ENCODE results near the gene AGAP3.

Gene AGAP3

GRCh38 chr7:151079199-151079910 is 6.9 kb upstream of the AGAP3 start:
- Histone ChIP-seq H3K4me3 (ENCODE audit: low read depth in 1 of 2, low read length in 2 of 2) (peak overlapping the region; percentile 91 to 93; a peak in 3 of 4 replicates), H2AFZ (ENCODE audit: low read depth, low read length) (no peak overlapping the region), H3K9me3 (ENCODE audit: insufficient read depth, low read length, severe bottlenecking) (no peaks in the 10 kb centered on the region), H4K20me1 (ENCODE audit: insufficient read depth, low read length) (peaks cover 39% of the 10 kb centered on the region), H3K9ac (ENCODE audit: low read depth, low read length) (peak overlapping the region; percentile 99), H3K36me3 (ENCODE audit: insufficient read depth, low read length) (peaks cover 67% of the 10 kb centered on the region), H3K4me2 (ENCODE audit: insufficient read depth, low read length) (peak overlapping the region; percentile 97), H3K27ac (ENCODE audit: low read length) (peak overlapping the region; percentile 92), H3K27me3 (ENCODE audit: insufficient read depth, low read length, poor library complexity) (no peaks in the 10 kb centered on the region), H3K4me1 (ENCODE audit: insufficient read depth, low read length) (peaks cover 55% of the 10 kb centered on the region), H3K79me2 (ENCODE audit: insufficient read depth, low read length) (peaks cover 49% of the 10 kb centered on the region)
- no peak for TF ChIP-seq CTCF (IDR thresholded peaks at IDR 0.05; ENCODE audit: borderline replicate concordance, extremely low read depth, low read length, poor library complexity, severe bottlenecking)
- no peak for TF ChIP-seq EZH2 (IDR thresholded peaks at IDR 0.05; ENCODE audit: borderline replicate concordance, low read depth, low read length, severe bottlenecking)
- ATAC-seq (ENCODE audit: insufficient read depth, low read depth): no peak
- DNase-seq: no peak

- Histone ChIP-seq H3K27ac (ENCODE audit: low read length) (peak overlapping the region; percentile 92), H3K36me3 (ENCODE audit: insufficient read depth, low read length) (peaks cover 60% of the 10 kb centered on the region), H3K79me2 (ENCODE audit: insufficient read depth, low read length) (peaks cover 49% of the 10 kb centered on the region), H3K9me3 (ENCODE audit: insufficient read depth, low read length, severe bottlenecking) (no peaks in the 10 kb centered on the region), H3K27me3 (ENCODE audit: insufficient read depth, low read length, poor library complexity) (peaks cover 4% of the 10 kb centered on the region), H3K4me1 (ENCODE audit: insufficient read depth, low read length) (peaks cover 55% of the 10 kb centered on the region), H4K20me1 (ENCODE audit: insufficient read depth, low read length) (peaks cover 39% of the 10 kb centered on the region), H3K4me3 (ENCODE audit: low read depth in 1 of 2, low read length in 2 of 2) (peak overlapping the region; percentile 91 to 93), H3K9ac (ENCODE audit: low read depth, low read length) (peak overlapping the region; percentile 99), H2AFZ (ENCODE audit: low read depth, low read length) (peak overlapping the region; percentile 94), H3K4me2 (ENCODE audit: insufficient read depth, low read length) (peak overlapping the region; percentile 97)
- peak; percentile 39 for DNase-seq
- peak; percentile 4 for ATAC-seq (ENCODE audit: insufficient read depth, low read depth)
- TF ChIP-seq EZH2 (IDR thresholded peaks at IDR 0.05; ENCODE audit: borderline replicate concordance, low read depth, low read length, severe bottlenecking) (no peak), CTCF (IDR thresholded peaks at IDR 0.05; ENCODE audit: borderline replicate concordance, extremely low read depth, low read length, poor library complexity, severe bottlenecking) (no peak)
These were observed 6.2 kb upstream of the AGAP3 start for GRCh38 chr7:151080067-151080521.

DNA sequence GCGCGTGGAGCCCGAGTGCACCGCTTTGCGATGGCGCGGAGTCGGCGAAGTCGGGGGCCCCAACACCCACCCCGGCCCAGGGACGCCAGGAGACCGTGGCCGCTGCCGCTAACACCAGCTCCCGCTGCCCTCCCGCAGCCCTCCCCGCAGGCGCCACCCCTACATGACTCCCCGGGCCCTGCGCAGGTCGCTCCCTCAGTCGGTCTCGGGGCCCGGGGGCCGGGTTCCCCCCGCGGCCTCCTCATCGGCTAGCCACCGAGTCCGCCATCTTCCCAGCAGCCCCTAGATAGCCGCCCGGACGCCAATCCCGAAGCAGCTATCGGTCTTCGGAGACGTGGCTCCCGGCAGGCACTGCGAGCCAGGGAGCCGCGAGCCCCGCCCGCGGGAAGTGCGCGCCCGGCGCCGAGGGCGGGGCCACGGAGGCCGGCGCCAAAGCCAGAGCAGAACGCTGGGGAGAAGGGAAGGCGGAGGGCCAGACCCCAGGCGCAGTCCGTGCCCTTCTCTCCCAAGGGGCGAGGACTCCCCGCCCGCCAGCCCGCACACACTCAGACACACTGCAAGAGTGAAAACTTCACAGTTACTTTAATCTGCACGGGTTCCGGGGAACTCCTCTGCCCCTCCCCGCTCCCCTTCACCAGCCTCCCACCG is 5.6 kb upstream of the AGAP3 start, which contains the start of gene FASTK:
Gene FASTK, minus strand, starts transcription at position 288 of the 648 bp plus-strand sequence. Its CDS starts 43 bp downstream, at position 245.
- H3K79me2 ChIP-seq (ENCODE audit: insufficient read depth, low read length): peaks cover 49% of the 10 kb centered on the region
- TF ChIP-seq EZH2 (IDR thresholded peaks at IDR 0.05; ENCODE audit: borderline replicate concordance, low read depth, low read length, severe bottlenecking): no peak
- H3K36me3 ChIP-seq (ENCODE audit: insufficient read depth, low read length): peaks cover 54% of the 10 kb centered on the region
- peaks cover 60% of the 10 kb centered on the region for H3K4me1 ChIP-seq (ENCODE audit: insufficient read depth, low read length)
- peak within 1 kb of the TSS; percentile 92 for H3K27ac ChIP-seq (ENCODE audit: low read length)
- peak within 1 kb of the TSS; percentile 99 for H3K9ac ChIP-seq (ENCODE audit: low read depth, low read length)
- H3K9me3 ChIP-seq (ENCODE audit: insufficient read depth, low read length, severe bottlenecking): no peaks in the 10 kb centered on the region
- peak within 1 kb of the TSS; percentile 91 to 93 for H3K4me3 ChIP-seq (ENCODE audit: low read depth in 1 of 2, low read length in 2 of 2)
- H3K27me3 ChIP-seq (ENCODE audit: insufficient read depth, low read length, poor library complexity): peaks cover 10% of the 10 kb centered on the region
- ATAC-seq (ENCODE audit: insufficient read depth, low read depth): peak; percentile 83
- DNase-seq: peak; percentile 91
- H2AFZ ChIP-seq (ENCODE audit: low read depth, low read length): peak within 1 kb of the TSS; percentile 94
- peak within 1 kb of the TSS; percentile 97 for H3K4me2 ChIP-seq (ENCODE audit: insufficient read depth, low read length)
- peaks cover 39% of the 10 kb centered on the region for H4K20me1 ChIP-seq (ENCODE audit: insufficient read depth, low read length)

Measured in DND-41 (cell line).